GM19099 (cell line): ENCODE measurements around the gene SORCS2.

Experiments used
- POLR2A ChIP-seq: IDR thresholded peaks from 3 replicates; pipeline ENCODE4 v1.6.1; 2011; ENCODE audit warnings: low read depth; ENCODE audit not compliant: insufficient read length; ENCODE audit errors: extremely low read depth

The SORCS2 gene

GRCh38 chr4:7384929-7385890 lies 192.9 kb downstream of the SORCS2 start:
- no peak for TF ChIP-seq POLR2A

GRCh38 chr4:7387925-7388324 lies 195.6 kb downstream of the SORCS2 start:
- no peak for TF ChIP-seq POLR2A

GRCh38 chr4:7388627-7389026 lies 196.3 kb downstream of the SORCS2 start:
- TF ChIP-seq POLR2A: no peak

GRCh38 chr4:7389101-7389701 lies 196.9 kb downstream of the SORCS2 start:
- no peak for TF ChIP-seq POLR2A

- no peak for TF ChIP-seq POLR2A
Measured at GRCh38 chr4:7389719-7390118, 197.4 kb downstream of the SORCS2 start.

- no peak for TF ChIP-seq POLR2A
Measured at GRCh38 chr4:7390336-7390735, 198.0 kb downstream of the SORCS2 start.

- TF ChIP-seq POLR2A: no peak
Measured at GRCh38 chr4:7390906-7391636, 198.7 kb downstream of the SORCS2 start.

- TF ChIP-seq POLR2A: no peak
Measured at GRCh38 chr4:7391637-7392437, 199.5 kb downstream of the SORCS2 start.

- TF ChIP-seq POLR2A: no peak
Measured at GRCh38 chr4:7392438-7393421, 200.4 kb downstream of the SORCS2 start.

GRCh38 chr4:7393601-7394575 lies 201.6 kb downstream of the SORCS2 start:
- TF ChIP-seq POLR2A: no peak

GRCh38 chr4:7394681-7395451 lies 202.5 kb downstream of the SORCS2 start:
- TF ChIP-seq POLR2A: no peak

GRCh38 chr4:7395645-7396044 lies 203.3 kb downstream of the SORCS2 start:
- TF ChIP-seq POLR2A: no peak
